Superior temporal gyrus (tissue), 1 donor: ENCODE data around the gene HOXA5.

ENCODE experiments used
- DNase-seq: peaks from one replicate; pipeline ENCODE4 v3.0.0-alpha.2; 2016; ENCODE audit errors: extremely low spot score

HOXA5 gene

GRCh38 chr7:27134392-27134791 lies 9.1 kb downstream of the HOXA5 start:
- no peak for DNase-seq

GRCh38 chr7:27133409-27134231 lies 9.9 kb downstream of the HOXA5 start:
- no peak for DNase-seq

GRCh38 chr7:27132978-27133377 lies 10.5 kb downstream of the HOXA5 start:
- DNase-seq = no peak

GRCh38 chr7:27132214-27132613 lies 11.3 kb downstream of the HOXA5 start:
- DNase-seq = no peak

GRCh38 chr7:27131390-27131819 lies 12.1 kb downstream of the HOXA5 start:
- no peak for DNase-seq

- DNase-seq = no peak
These were observed 12.7 kb downstream of the HOXA5 start, which contains the start of gene HOXA4 for GRCh38 chr7:27130540-27131389. Gene HOXA4 (minus strand): TSS chr7:27130757. CDS start chr7:27130733, 24 bp downstream.

- DNase-seq = no peak
These were observed 13.5 kb downstream of the HOXA5 start for GRCh38 chr7:27129729-27130539.

- no peak for DNase-seq
These were observed 14.4 kb downstream of the HOXA5 start for GRCh38 chr7:27128776-27129728.

GRCh38 chr7:27128034-27128433 lies 15.4 kb downstream of the HOXA5 start:
- no peak for DNase-seq

- no peak for DNase-seq
These were observed 16.7 kb downstream of the HOXA5 start for GRCh38 chr7:27126596-27127327.

GRCh38 chr7:27125986-27126394 lies 17.5 kb downstream of the HOXA5 start:
- DNase-seq = no peak

GRCh38 chr7:27124902-27125689 lies 18.4 kb downstream of the HOXA5 start:
- no peak for DNase-seq

- no peak for DNase-seq
These were observed 19.2 kb downstream of the HOXA5 start for GRCh38 chr7:27124096-27124901.

- no peak for DNase-seq
These were observed 19.9 kb downstream of the HOXA5 start for GRCh38 chr7:27123477-27124053.

- DNase-seq = no peak
These were observed 20.4 kb downstream of the HOXA5 start for GRCh38 chr7:27123007-27123476.

- no peak for DNase-seq
These were observed 21.2 kb downstream of the HOXA5 start for GRCh38 chr7:27122077-27122910.

- DNase-seq = no peak
These were observed 21.8 kb downstream of the HOXA5 start for GRCh38 chr7:27121684-27122076.
